HG02852 (cell line): ENCODE measurements around the gene EIF2A.

Experiments
- ATAC-seq: cut with Tn5 transposase; IDR thresholded peaks from one replicate; pipeline ENCODE4 v1.9.1; 2021; ENCODE audit warnings: mild to moderate bottlenecking, moderate library complexity; ENCODE audit not compliant: unreplicated experiment

The EIF2A gene

GRCh38 chr3:150631515-150632221 lies 85.1 kb downstream of the EIF2A start:
- ATAC-seq = no peak

GRCh38 chr3:150635076-150635475 lies 88.5 kb downstream of the EIF2A start:
- ATAC-seq = no peak

- ATAC-seq = peak; percentile 83
Measured at GRCh38 chr3:150635526-150635925, 88.9 kb downstream of the EIF2A start.
